H1 (cell line): ENCODE data around the gene SAMD9L. TPM values are rescaled to one million over a fixed set of nuclear protein-coding genes. Genes with fewer than 3 reads are reported as not detected.

Source experiments
- ASH2L ChIP-seq: fragments of 200-600, 300-600 bp; sonication (generic); IDR thresholded peaks from one replicate; pipeline ENCODE4 v1.7.1; 2017; ENCODE audit warnings: low read length
- BCL11A ChIP-seq, 2 experiments: IDR thresholded peaks; one replicate each; pipeline ENCODE4 v1.6.1; 2011; ENCODE audit warnings: low read depth in 2 of 2, low read length in 2 of 2, mild to moderate bottlenecking in 2 of 2
- CHD7 ChIP-seq: fragments of 300-600 bp; sonication (generic); IDR thresholded peaks from 2 replicates; pipeline ENCODE4 v1.7.1; 2012; ENCODE audit warnings: low read length, moderate library complexity, mild to moderate bottlenecking, inconsistent platforms; ENCODE audit not compliant: insufficient replicate concordance
- HDAC6 ChIP-seq: IDR thresholded peaks from one replicate; pipeline ENCODE4 v1.7.1; 2012; ENCODE audit warnings: low read depth, mild to moderate bottlenecking, inconsistent platforms, low read length, moderate library complexity
- RBBP5 ChIP-seq: IDR thresholded peaks from 2 replicates; pipeline ENCODE4 v1.7.1; 2012; ENCODE audit warnings: low read depth, mild to moderate bottlenecking, inconsistent platforms, low read length, moderate library complexity, borderline replicate concordance
- RFX5 ChIP-seq: IDR thresholded peaks from 2 replicates; pipeline ENCODE4 v1.6.1; 2011; ENCODE audit warnings: low read depth, low read length, improper control_type of control experiment, borderline replicate concordance
- SIX5 ChIP-seq: IDR thresholded peaks from 2 replicates; pipeline ENCODE4 v1.6.1; 2011; ENCODE audit warnings: mild to moderate bottlenecking, low read depth, low read length
- polyA plus RNA-seq, 7 experiments: library from polyadenylated mRNA; depleted of rRNA in 3 of 7; stranded (reverse) in 5 of 7; unstranded in 2 of 7; fragments of >200 nt in 5 of 7; fragments of 200-250 nt in 2 of 7; gene quantifications; 1 replicate in 5 of 7; 2 replicates in 1 of 7; 4 replicates in 1 of 7; pipeline versions ENCODE4 v1.2.1 to v1.2.3, GENCODE V29; 2011 to 2013; ENCODE audit warnings: missing spikeins in 2 of 7, mixed read lengths in 2 of 7
- total RNA-seq: library from RNA; stranded (reverse); fragmentation: NEBNext Ultra II Directional; extraction: Animal tissue kit (Norgen Biotek cat#: 25700); gene quantifications from 2 replicates; pipeline ENCODE4 v1.2.1, GENCODE V29; 2021

The SAMD9L gene
- total and polyA plus RNA-seq, 2 of the 8 experiments (the other 6 are each of a cell fraction or from before 2014, with no cell fraction given): not detected

GRCh38 chr7:93165447-93165846 lies 17.3 kb upstream of the SAMD9L start (continued):
- TF ChIP-seq CHD7: no peak
- no peak for TF ChIP-seq RBBP5
- no peak for TF ChIP-seq HDAC6
- TF ChIP-seq BCL11A (IDR thresholded peaks at IDR 0.05; ENCODE audit: low read depth in 2 of 2, low read length in 2 of 2): no peak
- no peak for TF ChIP-seq SIX5
- no peak for TF ChIP-seq RFX5
- no peak for TF ChIP-seq ASH2L
